ENCODE data around the gene UTF1. TPM values are rescaled to one million over a fixed set of nuclear protein-coding genes. Genes with fewer than 3 reads are reported as not detected.
"Not testable (repeated sequence)": the region's sequence is repeated elsewhere in the genome, so short reads cannot be mapped to it uniquely, and the experiment has no call there.

UTF1 gene
- total RNA-seq, 1 experiment from 2014 or later: not detected

GRCh38 chr10:133258818-133259601 is 29.0 kb downstream of the UTF1 start:
- peak overlapping the region; percentile 68 for H3K27ac ChIP-seq
- DNase-seq (ENCODE audit: low read depth in 1 of 2, low spot score in 2 of 2): peak; percentile 92 to 96
- H3K9me3 ChIP-seq (replicated peaks): peaks cover 3% of the 10 kb centered on the region; the same call in 1 of the 2 replicates
- H3K27me3 ChIP-seq (replicated peaks): no peaks in the 10 kb centered on the region; the same call in 1 of the 2 replicates
- H3K4me3 ChIP-seq: no peak overlapping the region
- peaks cover 2% of the 10 kb centered on the region; the same call in 1 of the 2 replicates for H3K36me3 ChIP-seq
- peaks cover 25% of the 10 kb centered on the region for H3K4me1 ChIP-seq (replicated peaks)

DNA sequence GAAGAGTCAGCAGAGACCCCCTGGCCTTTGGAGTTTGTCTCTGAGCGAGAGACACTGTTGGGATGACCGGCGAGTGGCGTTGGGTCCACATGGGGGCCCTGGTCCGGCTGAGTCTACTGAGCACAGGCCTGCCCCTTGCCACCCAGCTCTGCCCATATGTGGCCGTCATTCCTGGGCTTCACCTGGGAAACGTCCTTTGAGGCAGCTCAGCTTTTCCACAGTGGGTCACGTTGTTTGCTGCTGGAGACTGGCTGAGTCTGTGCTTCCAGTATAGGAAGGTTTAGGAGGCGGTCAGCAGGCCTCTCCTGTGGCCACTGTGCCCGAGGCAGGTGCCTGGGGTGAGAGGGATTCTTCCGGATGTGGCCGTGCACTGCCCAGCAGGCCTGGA is 29.6 kb downstream of the UTF1 start:
- Histone ChIP-seq H3K4me1 (replicated peaks) (peaks cover 25% of the 10 kb centered on the region), H3K27me3 (replicated peaks) (no peaks in the 10 kb centered on the region; the same call in 1 of the 2 replicates), H3K9me3 (replicated peaks) (peaks cover 3% of the 10 kb centered on the region; the same call in 1 of the 2 replicates), H3K4me3 (no peak overlapping the region), H3K36me3 (peaks cover 2% of the 10 kb centered on the region; the same call in 1 of the 2 replicates), H3K27ac (peak overlapping the region; percentile 65)
- no peak for DNase-seq (ENCODE audit: low read depth in 1 of 2, low spot score in 2 of 2)

GRCh38 chr10:133260895-133261725 is 31.1 kb downstream of the UTF1 start:
- Histone ChIP-seq H3K4me3 (peak overlapping the region; percentile 91), H3K9me3 (replicated peaks) (peaks cover 3% of the 10 kb centered on the region; the same call in 1 of the 2 replicates), H3K36me3 (peaks cover 2% of the 10 kb centered on the region; the same call in 1 of the 2 replicates), H3K4me1 (replicated peaks) (peaks cover 25% of the 10 kb centered on the region), H3K27me3 (replicated peaks) (no peaks in the 10 kb centered on the region; the same call in 1 of the 2 replicates), H3K27ac (peak overlapping the region; percentile 97)
- peak in 1 of 2 experiments; percentile 38 for DNase-seq (ENCODE audit: low read depth in 1 of 2, low spot score in 2 of 2)

- no peaks in the 10 kb centered on the region; the same call in 1 of the 2 replicates for H3K27me3 ChIP-seq (replicated peaks)
- H3K4me3 ChIP-seq: peak overlapping the region; percentile 91
- DNase-seq (ENCODE audit: low read depth in 1 of 2, low spot score in 2 of 2): peak in 1 of 2 experiments; percentile 87
- peaks cover 25% of the 10 kb centered on the region for H3K4me1 ChIP-seq (replicated peaks)
- peak overlapping the region; percentile 97 for H3K27ac ChIP-seq
- H3K9me3 ChIP-seq (replicated peaks): peaks cover 3% of the 10 kb centered on the region; the same call in 1 of the 2 replicates
- peaks cover 2% of the 10 kb centered on the region; the same call in 1 of the 2 replicates for H3K36me3 ChIP-seq
These were observed 31.8 kb downstream of the UTF1 start for GRCh38 chr10:133261726-133262325.

DNA sequence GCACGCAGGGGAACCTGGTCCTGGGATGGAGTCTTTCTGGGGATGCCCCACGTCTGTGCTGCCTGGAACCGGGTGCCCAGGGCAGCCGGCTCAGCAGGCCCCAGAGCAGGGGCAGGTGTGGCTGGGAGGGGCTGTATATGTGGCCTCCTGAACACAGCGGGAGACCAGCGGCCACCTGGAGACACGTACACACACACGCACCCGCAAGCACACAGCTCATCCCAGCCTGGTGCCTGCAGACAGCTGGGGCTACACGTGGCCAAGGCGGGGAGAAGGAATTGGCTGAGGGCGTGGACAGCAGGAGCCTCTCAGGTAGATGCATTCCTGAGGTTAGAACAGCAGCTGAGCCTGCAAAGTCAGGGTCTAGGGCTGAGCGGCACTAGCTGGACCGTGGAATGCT is 32.7 kb downstream of the UTF1 start:
- H3K4me1 ChIP-seq (replicated peaks): peaks cover 25% of the 10 kb centered on the region
- no peak for DNase-seq (ENCODE audit: low read depth in 1 of 2, low spot score in 2 of 2)
- peaks cover 3% of the 10 kb centered on the region; the same call in 1 of the 2 replicates for H3K9me3 ChIP-seq (replicated peaks)

GRCh38 chr10:133263674-133264073 is 33.7 kb downstream of the UTF1 start:
- DNase-seq (ENCODE audit: low read depth in 1 of 2, low spot score in 2 of 2): no peak
- peaks cover 22% of the 10 kb centered on the region for H3K4me1 ChIP-seq (replicated peaks)
- H3K36me3 ChIP-seq: peaks cover 2% of the 10 kb centered on the region; the same call in 1 of the 2 replicates
- H3K27ac ChIP-seq: no peak overlapping the region
- no peak overlapping the region for H3K4me3 ChIP-seq
- peaks cover 3% of the 10 kb centered on the region; the same call in 1 of the 2 replicates for H3K9me3 ChIP-seq (replicated peaks)
- no peaks in the 10 kb centered on the region; the same call in 1 of the 2 replicates for H3K27me3 ChIP-seq (replicated peaks)

More for the DNA sequence above, 32.7 kb downstream of the UTF1 start:
- Histone ChIP-seq H3K4me3 (no peak overlapping the region), H3K27ac (no peak overlapping the region), H3K27me3 (replicated peaks) (no peaks in the 10 kb centered on the region; the same call in 1 of the 2 replicates), H3K36me3 (peaks cover 2% of the 10 kb centered on the region; the same call in 1 of the 2 replicates)

GRCh38 chr10:133264461-133264860 is 34.4 kb downstream of the UTF1 start:
- Histone ChIP-seq H3K36me3 (peaks cover 2% of the 10 kb centered on the region; the same call in 1 of the 2 replicates), H3K27me3 (replicated peaks) (no peaks in the 10 kb centered on the region; the same call in 1 of the 2 replicates), H3K4me3 (no peak overlapping the region), H3K4me1 (replicated peaks) (peaks cover 14% of the 10 kb centered on the region), H3K9me3 (replicated peaks) (peaks cover 3% of the 10 kb centered on the region; the same call in 1 of the 2 replicates), H3K27ac (no peak overlapping the region)
- DNase-seq (ENCODE audit: low read depth in 1 of 2, low spot score in 2 of 2): no peak

- H3K27ac ChIP-seq; H3K4me3 ChIP-seq; DNase-seq (ENCODE audit: low read depth in 1 of 2, low spot score in 2 of 2); H3K9me3 ChIP-seq (replicated peaks); H3K27me3 ChIP-seq (replicated peaks); H3K4me1 ChIP-seq (replicated peaks); H3K36me3 ChIP-seq: not testable (repeated sequence)
These were observed 35.0 kb downstream of the UTF1 start for GRCh38 chr10:133265052-133265451.

DNA sequence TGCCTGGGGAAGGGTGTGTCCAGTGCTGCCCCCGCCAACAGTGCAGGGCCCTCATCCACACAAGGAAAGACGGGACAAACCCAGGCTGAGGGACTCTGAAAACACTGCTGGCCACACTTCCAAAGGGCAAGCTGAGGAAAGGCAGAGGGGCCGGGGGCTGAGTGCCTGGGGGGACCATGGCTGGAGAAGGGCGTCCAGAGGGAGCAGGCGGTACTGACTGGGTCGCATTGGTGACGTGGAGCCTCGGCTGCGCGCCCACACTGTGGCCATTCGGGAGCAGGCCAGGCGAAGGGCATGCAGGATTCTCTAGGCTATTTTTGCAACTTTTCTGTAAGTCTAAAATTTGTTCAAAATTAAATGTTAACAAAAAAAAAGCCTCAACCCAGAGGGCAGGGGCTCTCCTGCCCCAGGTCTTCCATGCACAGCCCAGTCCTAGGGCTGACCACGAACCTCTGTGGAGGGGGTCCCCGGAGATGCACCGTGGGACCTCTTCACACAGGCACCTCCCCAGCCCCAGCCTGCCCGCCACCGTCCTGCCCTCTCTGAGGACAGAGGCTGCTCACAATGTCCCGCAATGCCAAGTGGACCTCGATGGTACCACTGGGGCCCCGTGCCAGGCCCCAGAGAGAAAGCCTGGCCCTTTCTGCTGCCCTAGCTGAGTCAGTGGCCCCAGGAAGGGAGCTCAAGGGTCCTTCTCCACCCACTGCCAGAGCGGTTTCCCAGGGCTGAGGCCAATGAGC is 36.2 kb downstream of the UTF1 start:
- Histone ChIP-seq H3K9me3 (replicated peaks) (peaks cover 3% of the 10 kb centered on the region; the same call in 1 of the 2 replicates), H3K36me3 (peaks cover 2% of the 10 kb centered on the region; the same call in 1 of the 2 replicates), H3K4me1 (replicated peaks) (peaks cover 5% of the 10 kb centered on the region), H3K27ac (no peak overlapping the region), H3K4me3 (no peak overlapping the region), H3K27me3 (replicated peaks) (no peaks in the 10 kb centered on the region; the same call in 1 of the 2 replicates)
- no peak for DNase-seq (ENCODE audit: low read depth in 1 of 2, low spot score in 2 of 2)

DNA sequence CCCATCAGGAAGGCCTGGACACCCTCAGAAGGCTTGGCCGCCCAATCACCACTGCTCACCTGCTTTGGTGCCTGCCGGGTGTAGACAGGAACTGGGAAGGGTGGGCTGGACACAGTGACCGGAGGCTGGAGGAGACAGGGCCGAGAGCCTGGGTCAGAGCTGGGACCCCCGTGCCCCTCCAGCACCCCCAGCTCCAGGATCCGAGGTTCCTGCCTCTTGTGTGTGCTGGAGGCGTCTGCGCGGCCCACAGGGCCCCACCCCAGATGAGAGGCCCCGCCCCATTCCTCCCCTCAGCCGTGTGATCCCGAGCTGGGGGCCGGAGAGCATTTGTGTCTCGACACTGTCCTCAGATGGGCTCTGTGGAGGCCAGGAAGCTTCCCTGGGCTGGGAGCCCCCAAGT is 37.3 kb downstream of the UTF1 start:
- no peak for DNase-seq (ENCODE audit: low read depth in 1 of 2, low spot score in 2 of 2)

GRCh38 chr10:133267829-133268228 is 37.8 kb downstream of the UTF1 start:
- DNase-seq (ENCODE audit: low read depth in 1 of 2, low spot score in 2 of 2): no peak
- no peak overlapping the region for H3K4me3 ChIP-seq
- no peaks in the 10 kb centered on the region; the same call in 1 of the 2 replicates for H3K27me3 ChIP-seq (replicated peaks)
- no peak overlapping the region for H3K27ac ChIP-seq
- no peaks in the 10 kb centered on the region for H3K36me3 ChIP-seq
- no peaks in the 10 kb centered on the region for H3K9me3 ChIP-seq (replicated peaks)
- H3K4me1 ChIP-seq (replicated peaks): no peaks in the 10 kb centered on the region

More for the DNA sequence above, 37.3 kb downstream of the UTF1 start:
- no peaks in the 10 kb centered on the region for H3K9me3 ChIP-seq (replicated peaks)
- no peaks in the 10 kb centered on the region for H3K4me1 ChIP-seq (replicated peaks)
- H3K36me3 ChIP-seq: no peaks in the 10 kb centered on the region
- H3K27ac ChIP-seq: no peak overlapping the region
- no peaks in the 10 kb centered on the region; the same call in 1 of the 2 replicates for H3K27me3 ChIP-seq (replicated peaks)
- no peak overlapping the region for H3K4me3 ChIP-seq

GRCh38 chr10:133268532-133268931 is 38.5 kb downstream of the UTF1 start:
- Histone ChIP-seq H3K4me1 (replicated peaks) (no peaks in the 10 kb centered on the region), H3K27me3 (replicated peaks) (no peaks in the 10 kb centered on the region), H3K27ac (no peak overlapping the region), H3K4me3 (no peak overlapping the region), H3K9me3 (replicated peaks) (no peaks in the 10 kb centered on the region), H3K36me3 (no peaks in the 10 kb centered on the region)
- no peak for DNase-seq (ENCODE audit: low read depth in 1 of 2, low spot score in 2 of 2)

Measured in SJSA1 (cell line).